ENCODE data around the gene ZNF428.
A peak's percentile ranks its signal among the peaks of the same experiment; 100 is the strongest.

Gene ZNF428

GRCh38 chr19:43599635-43600295 is 19.7 kb downstream of the ZNF428 start:
- no peak for DNase-seq (ENCODE audit: low spot score in 2 of 2)
- Histone ChIP-seq H3K4me1 (peaks cover 3% of the 10 kb centered on the region; the same call in 1 of the 2 replicates), H3K27me3 (ENCODE audit: low read depth) (no peaks in the 10 kb centered on the region), H3K4me3 (no peak overlapping the region), H3K36me3 (replicated peaks) (peaks cover 13% of the 10 kb centered on the region), H3K9me3 (no peaks in the 10 kb centered on the region)
- in situ Hi-C loops (cut with MboI; ENCODE audit: low sequenced_read_pairs): no loop called here

GRCh38 chr19:43598445-43599240 is 20.8 kb downstream of the ZNF428 start:
- H3K9me3 ChIP-seq: no peaks in the 10 kb centered on the region
- DNase-seq (ENCODE audit: low spot score in 2 of 2): no peak
- in situ Hi-C loops (cut with MboI; ENCODE audit: low sequenced_read_pairs): no loop called here
- H3K27me3 ChIP-seq (ENCODE audit: low read depth): no peaks in the 10 kb centered on the region
- no peak overlapping the region for H3K4me3 ChIP-seq
- H3K4me1 ChIP-seq: peaks cover 10% of the 10 kb centered on the region; the same call in 1 of the 2 replicates
- peaks cover 21% of the 10 kb centered on the region for H3K36me3 ChIP-seq (replicated peaks)

GRCh38 chr19:43597876-43598275 is 21.6 kb downstream of the ZNF428 start:
- in situ Hi-C loops (cut with MboI; ENCODE audit: low sequenced_read_pairs): no loop called here
- H3K27me3 ChIP-seq (ENCODE audit: low read depth): no peaks in the 10 kb centered on the region
- peaks cover 10% of the 10 kb centered on the region; the same call in 1 of the 2 replicates for H3K4me1 ChIP-seq
- no peaks in the 10 kb centered on the region for H3K9me3 ChIP-seq
- DNase-seq (ENCODE audit: low spot score in 2 of 2): no peak
- H3K4me3 ChIP-seq: no peak overlapping the region; the same call in 1 of the 2 replicates
- peaks cover 29% of the 10 kb centered on the region for H3K36me3 ChIP-seq (replicated peaks)

- in situ Hi-C loops (cut with MboI; ENCODE audit: low sequenced_read_pairs): no loop called here
- peaks cover 29% of the 10 kb centered on the region for H3K36me3 ChIP-seq (replicated peaks)
- peaks cover 10% of the 10 kb centered on the region; the same call in 1 of the 2 replicates for H3K4me1 ChIP-seq
- no peaks in the 10 kb centered on the region for H3K27me3 ChIP-seq (ENCODE audit: low read depth)
- peak overlapping the region; percentile 64 for H3K4me3 ChIP-seq
- no peak for DNase-seq (ENCODE audit: low spot score in 2 of 2)
- H3K9me3 ChIP-seq: no peaks in the 10 kb centered on the region
Observed at GRCh38 chr19:43596842-43597461, 22.5 kb downstream of the ZNF428 start.

- in situ Hi-C loops (cut with MboI; ENCODE audit: low sequenced_read_pairs): no loop called here
- peaks cover 28% of the 10 kb centered on the region for H3K36me3 ChIP-seq (replicated peaks)
Observed at GRCh38 chr19:43595999-43596841, 23.2 kb downstream of the ZNF428 start, which contains the start of the genes IRGQ and ZNF576. IRGQ (minus strand) TSS chr19:43596134; CDS start chr19:43595338, 796 bp downstream. ZNF576 (plus strand) TSS chr19:43596595; CDS start chr19:43597109, 514 bp downstream.

GRCh38 chr19:43595605-43595998 is 23.8 kb downstream of the ZNF428 start:
- Histone ChIP-seq H3K9me3 (no peaks in the 10 kb centered on the region), H3K4me3 (peak overlapping the region; percentile 64), H3K27me3 (ENCODE audit: low read depth) (no peaks in the 10 kb centered on the region), H3K4me1 (peaks cover 10% of the 10 kb centered on the region; the same call in 1 of the 2 replicates), H3K36me3 (replicated peaks) (peaks cover 25% of the 10 kb centered on the region)
- in situ Hi-C loops (cut with MboI; ENCODE audit: low sequenced_read_pairs): no loop called here
- no peak for DNase-seq (ENCODE audit: low spot score in 2 of 2)

More at GRCh38 chr19:43595999-43596841, 23.2 kb downstream of the ZNF428 start, which contains the start of the genes IRGQ and ZNF576:
- peak; percentile 98 to 100 for DNase-seq (ENCODE audit: low spot score in 2 of 2)
- Histone ChIP-seq H3K4me1 (peaks cover 10% of the 10 kb centered on the region; the same call in 1 of the 2 replicates), H3K4me3 (peak within 1 kb of the TSS; percentile 64), H3K27me3 (ENCODE audit: low read depth) (no peaks in the 10 kb centered on the region), H3K9me3 (no peaks in the 10 kb centered on the region)

- peak overlapping the region; percentile 64 for H3K4me3 ChIP-seq
- H3K36me3 ChIP-seq (replicated peaks): peaks cover 25% of the 10 kb centered on the region
- in situ Hi-C loops (cut with MboI; ENCODE audit: low sequenced_read_pairs): loop anchor here (5.0 kb wide), 1 partner anchor 153 kb away; no protein-coding TSS in a partner anchor
- H3K27me3 ChIP-seq (ENCODE audit: low read depth): no peaks in the 10 kb centered on the region
- DNase-seq (ENCODE audit: low spot score in 2 of 2): peak; percentile 58 to 76
- H3K9me3 ChIP-seq: no peaks in the 10 kb centered on the region
- H3K4me1 ChIP-seq: peaks cover 10% of the 10 kb centered on the region; the same call in 1 of the 2 replicates
Observed at GRCh38 chr19:43594710-43595604, 24.5 kb downstream of the ZNF428 start.

GRCh38 chr19:43594081-43594697 is 25.2 kb downstream of the ZNF428 start:
- DNase-seq (ENCODE audit: low spot score in 2 of 2): no peak
- Histone ChIP-seq H3K36me3 (replicated peaks) (peaks cover 24% of the 10 kb centered on the region), H3K9me3 (no peaks in the 10 kb centered on the region), H3K27me3 (ENCODE audit: low read depth) (no peaks in the 10 kb centered on the region), H3K4me1 (peaks cover 10% of the 10 kb centered on the region; the same call in 1 of the 2 replicates), H3K4me3 (peak overlapping the region; percentile 64)
- in situ Hi-C loops (cut with MboI; ENCODE audit: low sequenced_read_pairs): loop anchor here (5.0 kb wide), 1 partner anchor 152 kb away; no protein-coding TSS in a partner anchor

- DNase-seq (ENCODE audit: low spot score in 2 of 2): no peak
- Histone ChIP-seq H3K4me1 (peaks cover 10% of the 10 kb centered on the region; the same call in 1 of the 2 replicates), H3K36me3 (replicated peaks) (peaks cover 18% of the 10 kb centered on the region), H3K27me3 (ENCODE audit: low read depth) (no peaks in the 10 kb centered on the region), H3K9me3 (no peaks in the 10 kb centered on the region), H3K4me3 (no peak overlapping the region)
- in situ Hi-C loops (cut with MboI; ENCODE audit: low sequenced_read_pairs): loop anchor here (5.0 kb wide), 1 partner anchor 151 kb away; no protein-coding TSS in a partner anchor
Observed at GRCh38 chr19:43592800-43593350, 26.6 kb downstream of the ZNF428 start.

GRCh38 chr19:43591904-43592772 is 27.3 kb downstream of the ZNF428 start:
- peaks cover 18% of the 10 kb centered on the region for H3K36me3 ChIP-seq (replicated peaks)
- H3K4me3 ChIP-seq: no peak overlapping the region
- H3K4me1 ChIP-seq: peaks cover 7% of the 10 kb centered on the region; the same call in 1 of the 2 replicates
- no peaks in the 10 kb centered on the region for H3K27me3 ChIP-seq (ENCODE audit: low read depth)
- no peak for DNase-seq (ENCODE audit: low spot score in 2 of 2)
- in situ Hi-C loops (cut with MboI; ENCODE audit: low sequenced_read_pairs): loop anchor here (5.0 kb wide), 1 partner anchor 150 kb away; no protein-coding TSS in a partner anchor
- H3K9me3 ChIP-seq: no peaks in the 10 kb centered on the region
